HG02798 (cell line): ENCODE data around the gene LEFTY2.
"Not testable (repeated sequence)": the region's sequence is repeated elsewhere in the genome, so short reads cannot be mapped to it uniquely, and the experiment has no call there.

Source experiments
- ATAC-seq: cut with Tn5 transposase; IDR thresholded peaks from one replicate; pipeline ENCODE4 v1.9.1; 2021; ENCODE audit warnings: mild to moderate bottlenecking; ENCODE audit not compliant: unreplicated experiment, poor library complexity

The LEFTY2 gene

GRCh38 chr1:225931270-225932136, 9.5 kb downstream of the LEFTY2 start:
- ATAC-seq = no peak

- no peak for ATAC-seq
These were observed 10.5 kb downstream of the LEFTY2 start for GRCh38 chr1:225930566-225930965.

GRCh38 chr1:225929462-225929861, 11.6 kb downstream of the LEFTY2 start:
- not testable (repeated sequence) for ATAC-seq

- no peak for ATAC-seq
These were observed 12.5 kb downstream of the LEFTY2 start for GRCh38 chr1:225928186-225929175.

- ATAC-seq = no peak
These were observed 14.4 kb downstream of the LEFTY2 start for GRCh38 chr1:225926551-225927113.

- ATAC-seq = peak; percentile 98
These were observed 17.1 kb downstream of the LEFTY2 start, which contains the start of gene PYCR2 for GRCh38 chr1:225923692-225924555. Gene PYCR2, minus strand, starts transcription at chr1:225924250. Its CDS starts 140 bp downstream, at chr1:225924110.

GRCh38 chr1:225923381-225923691, 17.7 kb downstream of the LEFTY2 start:
- no peak for ATAC-seq

- no peak for ATAC-seq
These were observed 19.0 kb downstream of the LEFTY2 start for GRCh38 chr1:225921734-225922709.

GRCh38 chr1:225919906-225920305, 21.1 kb downstream of the LEFTY2 start:
- ATAC-seq = no peak

GRCh38 chr1:225918280-225918679, 22.7 kb downstream of the LEFTY2 start:
- no peak for ATAC-seq

- ATAC-seq = no peak
These were observed 23.5 kb downstream of the LEFTY2 start for GRCh38 chr1:225917536-225917935.

- no peak for ATAC-seq
These were observed 23.9 kb downstream of the LEFTY2 start for GRCh38 chr1:225917101-225917500.

GRCh38 chr1:225915538-225915991, 25.5 kb downstream of the LEFTY2 start:
- ATAC-seq = no peak

- ATAC-seq = no peak
These were observed 26.1 kb downstream of the LEFTY2 start for GRCh38 chr1:225914947-225915346.

- no peak for ATAC-seq
These were observed 26.6 kb downstream of the LEFTY2 start for GRCh38 chr1:225914391-225914790.

GRCh38 chr1:225911191-225912130, 29.6 kb downstream of the LEFTY2 start:
- ATAC-seq = peak; percentile 84

GRCh38 chr1:225909477-225909876, 31.5 kb downstream of the LEFTY2 start:
- no peak for ATAC-seq
